Bronchial epithelial cell (primary cell): ENCODE measurements around the gene DERL3. TPM values are rescaled to one million over a fixed set of nuclear protein-coding genes. Genes with fewer than 3 reads are reported as not detected.

Source experiments
- DNase-seq: peaks from one replicate; pipeline ENCODE4 v3.0.0-alpha.2; 2010; ENCODE audit warnings: low read depth
- FAIRE-seq: peaks from 2 replicates; lab custom pipeline; 2011; peaks lifted over from hg19 to GRCh38; lab: Jason Lieb, UNC
- H3K27me3 ChIP-seq: 2 replicates; pipeline ENCODE4 v1.5.1; 2011; ENCODE audit warnings: low read length; ENCODE audit not compliant: control insufficient read depth, insufficient read depth
- H3K36me3 ChIP-seq: 2 replicates; pipeline ENCODE4 v1.5.1; 2011; ENCODE audit warnings: low read length; ENCODE audit not compliant: control insufficient read depth, insufficient read depth
- H3K4me3 ChIP-seq: 2 replicates; pipeline ENCODE4 v1.5.1; 2011; ENCODE audit warnings: mild to moderate bottlenecking, low read depth, low read length, control low read depth
- CTCF ChIP-seq: IDR thresholded peaks from 2 replicates; pipeline ENCODE4 v1.5.1; 2011; ENCODE audit warnings: mild to moderate bottlenecking, moderate library complexity, low read length, control low read depth, inconsistent platforms; ENCODE audit not compliant: insufficient read depth, severe bottlenecking
- total RNA-seq: library from RNA; depleted of rRNA; stranded (reverse); fragments of >200 nt; gene quantifications from 2 replicates; pipeline ENCODE4 v1.2.1, GENCODE V29; 2014

The DERL3 gene
- total RNA-seq, 1 donor from 2014 or later: 0.26 TPM

GRCh38 chr22:23790819-23791737 is 47.7 kb downstream of the DERL3 start:
- FAIRE-seq (no peak), DNase-seq (no peak)
- Histone ChIP-seq H3K4me3 (no peak overlapping the region), H3K27me3 (no peaks in the 10 kb centered on the region), H3K36me3 (peaks cover 17% of the 10 kb centered on the region)
- no peak for TF ChIP-seq CTCF

GRCh38 chr22:23789638-23790037 is 49.2 kb downstream of the DERL3 start:
- no peak for DNase-seq
- no peak for FAIRE-seq

GRCh38 chr22:23789121-23789520 is 49.7 kb downstream of the DERL3 start:
- no peak for TF ChIP-seq CTCF
- no peaks in the 10 kb centered on the region for H3K27me3 ChIP-seq
- FAIRE-seq: no peak

More at GRCh38 chr22:23789638-23790037, 49.2 kb downstream of the DERL3 start:
- H3K36me3 ChIP-seq: peaks cover 16% of the 10 kb centered on the region
- H3K27me3 ChIP-seq: no peaks in the 10 kb centered on the region
- no peak for TF ChIP-seq CTCF
- H3K4me3 ChIP-seq: no peak overlapping the region

GRCh38 chr22:23787910-23788309 is 50.9 kb downstream of the DERL3 start:
- peak overlapping the region; percentile 72 for H3K4me3 ChIP-seq
- DNase-seq: no peak
- peaks cover 7% of the 10 kb centered on the region for H3K36me3 ChIP-seq
- no peak for TF ChIP-seq CTCF
- no peak for FAIRE-seq
- H3K27me3 ChIP-seq: no peaks in the 10 kb centered on the region

More at GRCh38 chr22:23789121-23789520, 49.7 kb downstream of the DERL3 start:
- DNase-seq: no peak
- H3K36me3 ChIP-seq: peaks cover 14% of the 10 kb centered on the region
- H3K4me3 ChIP-seq: no peak overlapping the region

GRCh38 chr22:23787600-23787896 is 51.3 kb downstream of the DERL3 start:
- H3K4me3 ChIP-seq: peak overlapping the region; percentile 72
- no peak for TF ChIP-seq CTCF
- no peaks in the 10 kb centered on the region for H3K27me3 ChIP-seq
- DNase-seq (peak; percentile 8), FAIRE-seq (no peak)
- H3K36me3 ChIP-seq: peaks cover 5% of the 10 kb centered on the region
